Activated T-cell treated with anti-CD3 and anti-CD28 coated beads for 4 hours (primary cell): ENCODE data around the gene ATP2B1.

ENCODE experiments used
- DNase-seq: peaks from one replicate; pipeline ENCODE4 v3.0.0-alpha.2; 2020

ATP2B1 gene

DNA sequence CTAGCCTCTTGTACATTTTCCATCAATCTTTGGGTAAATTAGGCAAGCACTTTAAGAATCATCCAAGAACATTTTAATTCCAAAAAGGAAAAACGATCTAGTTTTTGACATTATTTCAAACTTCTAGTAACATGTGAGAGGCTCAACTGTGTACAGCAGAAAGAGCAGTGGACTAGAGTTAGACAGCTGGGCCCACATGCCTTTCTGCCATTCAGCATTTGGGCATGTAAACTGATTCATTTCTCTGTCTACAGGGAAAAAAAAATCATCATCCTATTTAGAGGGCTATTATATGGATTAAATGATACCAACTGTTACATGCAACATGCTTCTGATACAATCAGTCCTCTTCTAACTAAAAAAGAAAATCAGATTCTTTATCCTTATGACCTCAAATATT, 17.7 kb downstream of the ATP2B1 start:
- no peak for DNase-seq

DNA sequence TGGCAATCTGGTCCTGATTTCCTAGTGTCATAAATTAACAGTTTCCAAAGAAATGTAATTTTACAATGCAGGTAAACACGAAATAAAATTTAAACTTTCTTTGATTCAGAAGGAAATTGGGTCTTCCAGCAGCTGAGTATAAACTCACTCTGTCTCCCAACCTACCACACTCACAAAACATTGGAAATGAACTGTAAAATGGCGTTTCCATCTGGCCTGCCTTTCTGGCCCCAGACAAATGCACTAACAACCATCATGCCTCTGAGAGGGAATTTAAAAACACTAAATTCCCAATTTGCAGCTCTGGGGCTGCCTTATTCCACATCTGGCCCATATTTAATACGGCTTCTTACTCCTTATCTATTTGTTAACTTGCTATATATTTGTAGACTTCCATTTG, 19.3 kb downstream of the ATP2B1 start:
- no peak for DNase-seq

DNA sequence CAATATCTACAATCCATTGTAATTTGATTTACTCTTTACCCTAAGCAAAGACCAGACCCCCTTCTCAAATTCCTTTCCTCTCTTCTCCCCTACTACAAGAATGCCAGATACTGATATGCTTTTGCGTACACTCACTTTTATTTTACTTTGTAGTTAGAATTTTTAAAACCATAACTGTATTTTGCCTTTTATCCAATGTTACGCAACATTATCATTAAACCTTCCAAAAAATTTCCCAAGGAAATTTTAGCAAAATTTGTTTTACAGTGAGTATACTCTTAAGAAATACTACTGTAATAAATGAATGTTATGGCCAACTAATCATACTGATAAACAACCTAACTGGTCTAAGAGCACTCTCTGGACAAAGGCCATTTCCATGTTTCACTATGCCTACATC, 22.3 kb downstream of the ATP2B1 start:
- DNase-seq, result no peak

DNA sequence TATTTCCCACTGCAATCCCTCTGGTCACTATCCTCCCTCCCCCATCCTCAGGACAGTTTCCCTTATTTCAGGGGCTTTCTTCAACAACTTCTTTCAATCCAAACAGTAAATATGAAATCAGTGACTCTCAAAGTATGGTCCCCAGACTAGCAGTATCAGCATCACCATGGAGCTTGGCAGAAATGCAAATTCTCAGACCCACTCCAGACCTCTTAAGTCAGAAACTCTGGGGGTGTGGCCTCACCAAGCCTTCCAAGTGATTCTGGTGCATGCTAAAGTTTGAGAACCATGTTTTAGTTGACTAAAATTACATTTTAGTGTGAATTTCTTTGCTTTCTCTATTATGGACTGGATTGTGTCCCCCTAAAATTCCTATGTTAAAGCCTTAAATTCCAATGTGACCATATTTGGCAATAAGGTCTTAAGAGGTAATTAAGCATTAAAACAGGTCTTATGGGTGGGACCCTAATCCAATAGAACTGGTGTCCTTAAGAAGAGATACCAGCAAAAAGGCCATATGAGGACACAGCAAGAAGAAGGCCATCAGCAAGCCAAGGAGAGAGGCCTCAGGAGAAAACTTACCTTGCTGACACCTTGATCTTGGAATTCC, 23.2 kb downstream of the ATP2B1 start:
- DNase-seq, result no peak

DNA sequence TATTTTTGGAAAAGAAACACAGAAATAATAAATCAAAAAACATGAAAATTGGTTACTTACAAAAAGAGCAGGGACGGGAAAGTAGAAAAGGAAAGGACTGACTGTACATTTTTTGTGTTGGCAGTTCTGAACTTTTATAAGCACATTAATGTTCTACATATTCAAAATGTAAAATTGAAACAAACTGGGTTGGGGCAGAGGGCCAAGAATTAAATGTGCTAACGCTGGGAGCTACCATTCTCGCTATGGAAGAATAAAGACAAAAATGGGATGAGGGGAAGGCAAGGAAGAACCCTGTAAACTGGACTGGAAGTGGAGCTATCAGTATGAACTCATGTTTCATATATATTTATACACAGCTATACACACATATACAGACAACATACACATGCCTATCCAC, 24.5 kb downstream of the ATP2B1 start:
- no peak for DNase-seq

DNA sequence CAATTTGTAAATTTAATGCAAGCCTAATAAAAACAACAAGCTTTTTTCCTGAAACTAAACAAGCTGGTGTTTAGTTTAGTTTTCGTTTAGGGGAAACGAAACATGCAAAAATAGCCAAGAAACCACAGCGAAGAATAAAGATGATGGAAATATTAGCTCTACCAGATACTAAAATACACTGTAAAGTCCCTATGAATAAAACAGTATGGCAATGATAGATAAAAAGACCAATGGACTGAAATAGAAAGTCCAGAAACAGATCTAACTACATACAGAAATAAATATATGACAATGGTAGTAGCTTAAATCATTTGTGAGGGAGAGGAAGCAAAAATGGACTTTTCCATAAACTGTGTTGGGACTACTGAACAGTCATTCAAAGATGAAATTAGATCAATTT, 26.4 kb downstream of the ATP2B1 start:
- no peak for DNase-seq

DNA sequence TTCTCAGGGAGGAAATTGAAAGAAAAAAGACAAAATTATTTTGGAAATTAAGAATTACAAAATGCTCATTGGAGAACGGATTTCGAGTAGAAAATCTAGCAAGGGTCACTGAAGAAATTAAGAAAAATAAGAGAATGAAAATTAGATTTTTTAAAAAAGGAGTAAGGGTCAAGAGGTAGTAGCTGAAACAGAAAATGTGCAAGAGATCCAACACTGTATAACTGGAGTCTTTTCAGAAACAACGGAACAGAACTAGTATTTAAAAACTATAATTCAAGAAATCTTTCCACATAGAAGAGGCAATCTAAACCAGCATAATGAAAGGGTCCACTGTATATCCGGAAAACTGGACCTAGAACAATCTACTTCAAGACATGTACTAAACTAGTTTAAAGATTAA, 28.2 kb downstream of the ATP2B1 start:
- DNase-seq, result no peak

DNA sequence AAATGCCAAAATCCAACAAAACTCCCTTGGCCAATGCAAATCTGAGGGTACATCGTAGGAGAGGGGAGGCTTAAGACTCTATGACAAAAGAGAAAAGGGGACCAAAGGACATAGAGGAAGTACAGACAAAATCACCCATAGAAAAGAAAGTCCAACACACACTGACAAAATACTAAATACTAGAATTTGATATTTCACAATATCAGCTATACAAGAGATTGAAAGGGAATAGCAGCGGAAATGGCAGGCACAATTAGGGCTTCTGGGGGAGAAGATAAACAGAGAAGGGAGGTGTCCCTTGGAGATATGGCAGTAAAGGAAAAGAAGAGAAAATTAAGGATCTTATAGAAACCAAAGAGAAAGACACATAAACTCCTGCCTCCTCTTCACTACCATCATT, 29.0 kb downstream of the ATP2B1 start:
- DNase-seq, result no peak

DNA sequence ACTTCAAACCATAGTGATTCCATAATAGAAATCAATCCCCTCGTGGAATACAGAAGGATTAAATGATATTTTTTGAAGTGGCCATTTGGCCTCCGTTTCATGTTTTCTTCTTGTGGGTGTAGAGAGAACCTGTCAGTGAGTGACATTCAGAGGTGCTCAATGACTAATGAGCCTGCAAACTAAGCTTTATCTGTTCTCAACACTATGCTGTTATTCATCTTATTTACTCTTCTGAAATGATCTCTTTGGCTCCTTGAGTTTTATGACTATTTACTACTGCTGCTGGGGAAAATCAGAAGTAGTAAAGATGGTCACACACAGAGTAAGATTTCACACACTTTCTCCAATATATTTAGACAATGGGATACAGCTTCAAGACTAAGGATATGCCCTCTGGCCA, 30.4 kb downstream of the ATP2B1 start:
- DNase-seq, result no peak

DNA sequence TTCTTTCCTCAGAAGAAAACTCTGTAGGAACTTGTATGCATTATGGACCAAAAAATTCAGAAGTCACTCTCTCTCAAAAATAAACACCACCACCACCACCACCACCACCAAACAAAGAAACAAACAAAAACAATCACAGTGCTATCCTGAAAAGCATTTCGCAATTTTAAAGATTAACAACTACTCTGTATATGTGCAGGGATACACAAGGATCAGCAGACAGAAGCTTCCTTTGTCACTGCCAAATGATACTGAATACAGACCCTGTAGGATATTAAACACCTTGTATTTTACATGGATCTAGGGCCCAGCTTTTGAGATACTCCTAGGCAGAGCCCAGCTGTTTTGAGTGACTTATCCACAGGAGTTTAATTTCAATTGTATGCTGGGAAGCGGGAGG, 31.7 kb downstream of the ATP2B1 start:
- no peak for DNase-seq

DNA sequence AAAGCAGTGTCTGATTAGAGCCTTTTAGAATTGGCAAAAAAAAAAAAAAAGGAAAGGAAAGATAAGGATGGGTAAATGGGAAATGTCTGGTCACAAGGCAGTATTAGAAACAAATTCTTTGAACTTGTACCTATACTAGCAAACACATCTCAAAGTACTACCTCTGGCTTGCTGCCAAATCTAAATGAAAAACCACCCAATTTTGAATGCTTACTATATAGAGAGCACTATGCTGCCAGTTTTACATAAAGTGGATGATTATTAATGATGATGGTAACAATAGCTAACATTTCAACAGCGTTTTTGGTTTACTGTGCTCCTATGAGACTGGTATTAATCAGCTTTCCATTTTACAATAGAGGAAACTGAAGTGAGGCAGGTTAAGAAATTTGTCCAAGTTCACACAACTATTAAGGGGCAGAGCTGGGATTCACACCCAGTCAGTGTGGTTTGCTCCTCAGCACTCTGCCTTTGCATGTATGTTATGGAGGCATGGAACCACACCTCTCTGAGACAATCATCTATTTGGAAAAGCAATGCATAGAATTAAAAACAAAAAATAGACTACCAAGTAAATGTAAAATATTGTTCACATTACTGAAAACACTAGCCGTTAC, 34.2 kb downstream of the ATP2B1 start:
- no peak for DNase-seq

DNA sequence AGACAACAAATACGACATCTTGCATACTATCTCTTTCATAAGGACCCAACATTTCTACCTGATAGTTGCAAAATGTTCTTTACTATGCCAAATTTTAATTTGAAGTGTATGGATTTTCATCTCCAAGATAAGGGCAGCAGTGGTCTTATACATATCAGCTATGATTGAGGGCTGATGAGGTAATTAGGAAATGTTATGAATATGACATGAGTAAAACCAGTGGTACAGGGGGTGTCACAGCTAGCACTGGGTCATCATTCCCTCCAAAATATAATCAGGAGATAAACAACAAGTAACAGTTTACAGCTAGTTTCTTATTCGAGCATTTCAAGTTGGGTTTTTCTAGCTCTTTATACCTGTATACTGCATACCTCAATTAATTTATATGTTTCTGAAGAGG, 35.0 kb downstream of the ATP2B1 start:
- DNase-seq, result no peak

DNA sequence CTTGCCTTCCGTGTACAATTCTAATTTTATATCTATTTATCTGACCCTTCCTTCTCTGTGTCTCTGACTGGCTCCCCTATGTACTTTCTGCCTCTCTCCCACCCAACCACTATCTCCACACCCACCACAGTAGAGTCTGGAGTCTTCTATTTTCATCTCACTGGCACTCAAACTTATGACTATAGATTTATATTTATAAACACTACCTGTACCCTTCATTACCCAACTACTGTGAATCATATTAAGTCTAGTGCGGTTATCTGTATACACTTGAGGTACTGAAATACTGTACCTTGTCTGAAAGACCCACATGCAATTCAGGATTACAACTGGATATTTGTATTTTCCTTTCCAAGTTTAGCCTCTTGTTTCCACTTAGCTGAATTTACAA, 36.1 kb downstream of the ATP2B1 start:
- DNase-seq, result no peak

DNA sequence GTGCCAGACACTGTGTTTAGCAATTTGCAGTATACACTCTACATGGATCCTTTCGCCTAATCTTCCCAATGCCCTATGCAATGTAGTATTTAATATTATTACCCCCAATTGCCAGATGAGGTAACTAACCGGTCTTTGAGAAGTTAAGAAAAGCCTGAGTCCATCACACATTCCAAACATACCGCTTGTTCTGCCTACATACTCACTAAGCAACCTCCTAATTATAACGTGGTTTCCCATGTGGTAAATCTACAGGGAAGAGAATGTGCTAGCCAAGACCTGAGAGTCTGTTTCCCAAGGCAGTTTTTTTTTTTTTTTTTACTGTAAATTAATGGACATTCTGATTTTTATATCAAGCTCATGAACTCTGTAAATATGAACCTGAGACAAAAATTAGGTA, 37.2 kb downstream of the ATP2B1 start:
- no peak for DNase-seq

DNA sequence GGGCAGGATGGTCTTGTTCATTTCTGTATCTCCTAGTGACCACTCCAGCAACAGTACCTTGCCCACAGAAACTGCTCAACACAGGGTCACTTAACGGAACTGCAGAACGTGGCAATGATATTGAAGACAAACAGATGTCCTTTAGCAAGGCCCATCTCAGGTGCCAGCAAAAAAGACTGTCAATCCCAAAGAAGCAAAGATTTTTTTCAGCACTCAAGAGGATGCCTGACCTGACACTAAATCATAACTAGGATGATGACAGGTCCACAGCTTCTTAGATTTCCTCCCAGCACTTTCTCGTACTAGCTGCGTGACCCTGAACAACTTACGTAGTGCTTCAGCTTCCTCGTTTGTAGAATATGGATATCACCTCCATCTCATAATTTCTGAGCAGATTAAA, 39.4 kb downstream of the ATP2B1 start:
- DNase-seq, result no peak

DNA sequence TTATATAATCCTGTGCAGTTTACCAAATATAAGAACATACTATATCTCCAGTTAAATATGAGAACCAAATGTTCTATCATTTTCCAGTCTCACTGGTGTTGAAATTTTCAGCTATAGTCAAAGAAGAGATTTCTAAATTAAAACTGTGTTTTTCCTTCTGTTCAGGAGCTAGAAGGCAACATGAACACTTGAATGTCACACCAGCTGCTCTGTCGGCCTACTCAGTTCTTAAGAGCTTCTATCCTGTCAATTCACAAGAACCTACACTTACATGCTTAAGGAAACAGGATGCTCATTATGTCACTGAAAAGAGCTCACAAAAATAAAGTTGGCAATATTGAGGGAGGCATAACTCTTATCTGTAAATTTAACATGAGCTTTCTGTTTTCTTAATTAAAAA, 43.1 kb downstream of the ATP2B1 start:
- no peak for DNase-seq

DNA sequence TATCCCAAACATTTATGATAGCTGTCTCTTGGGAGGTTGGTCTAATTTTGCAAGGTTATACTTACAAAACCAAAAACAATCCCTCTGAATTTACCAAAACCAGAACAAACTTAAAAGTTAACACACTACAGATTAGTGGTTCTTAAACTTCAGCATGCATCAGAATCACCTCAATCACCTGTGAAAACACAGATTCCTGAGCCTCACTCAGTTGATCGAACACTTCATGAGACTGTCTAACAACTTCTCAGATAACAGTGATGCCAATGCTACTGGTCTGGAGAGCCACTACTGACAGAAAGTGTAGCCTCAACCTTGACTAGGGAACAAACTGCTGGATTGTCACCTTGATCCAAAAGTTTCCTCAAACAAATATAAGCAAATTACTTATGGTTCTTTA, 44.2 kb downstream of the ATP2B1 start:
- DNase-seq, result no peak

DNA sequence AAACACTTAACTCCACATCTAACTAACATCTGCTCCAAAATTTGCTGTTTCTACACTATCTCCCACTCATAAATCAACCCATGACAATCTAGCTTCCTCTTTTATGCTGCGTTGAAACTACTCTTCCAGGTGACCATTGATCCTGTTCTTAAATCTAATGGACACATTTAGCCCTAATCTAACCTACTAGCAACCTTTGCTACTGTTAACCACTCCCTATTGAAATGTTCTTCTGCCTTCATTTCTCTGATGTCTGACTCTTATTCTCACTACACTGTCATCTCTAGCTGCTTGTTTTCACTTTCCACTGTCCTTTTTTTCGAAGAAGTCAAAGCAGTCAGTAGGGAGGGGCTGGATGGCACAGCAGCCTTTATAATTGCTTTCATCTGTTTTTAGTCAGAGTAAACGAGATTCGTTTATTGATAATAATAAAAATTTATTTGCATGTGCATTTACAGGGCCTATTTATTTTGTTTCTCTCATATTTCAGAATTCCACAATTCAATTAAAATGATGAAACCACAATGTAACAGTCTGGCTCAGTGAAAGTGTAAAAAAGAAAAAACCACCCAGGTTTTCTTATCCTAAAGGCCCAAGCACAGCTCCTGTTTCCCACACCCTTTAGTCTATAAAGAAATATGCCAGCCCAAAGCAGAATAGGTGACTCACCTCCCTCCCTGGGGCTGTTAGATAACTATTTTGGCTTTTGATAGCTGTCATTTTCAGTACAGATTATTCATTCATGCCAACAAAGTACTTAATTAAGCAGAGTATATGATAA, 44.9 kb downstream of the ATP2B1 start:
- DNase-seq, result no peak

DNA sequence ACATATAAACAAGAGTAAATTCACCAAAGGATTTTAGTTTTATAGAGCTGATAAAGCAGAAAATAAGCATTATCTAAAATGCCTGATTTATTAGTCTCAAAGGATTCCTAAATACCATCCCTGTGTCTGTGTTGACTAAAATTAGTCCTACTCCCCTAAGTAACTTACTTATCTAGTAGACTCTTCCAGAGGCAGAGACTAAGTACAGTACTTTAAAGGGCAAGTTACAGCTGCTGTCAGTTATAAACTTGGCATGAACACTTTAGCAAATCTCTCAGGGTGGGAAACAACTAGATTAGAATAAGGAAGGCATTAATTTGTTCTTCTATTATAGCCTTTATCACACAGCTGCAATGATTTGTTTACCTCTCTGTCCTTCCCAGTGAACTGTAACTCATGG, 46.0 kb downstream of the ATP2B1 start:
- DNase-seq, result no peak

DNA sequence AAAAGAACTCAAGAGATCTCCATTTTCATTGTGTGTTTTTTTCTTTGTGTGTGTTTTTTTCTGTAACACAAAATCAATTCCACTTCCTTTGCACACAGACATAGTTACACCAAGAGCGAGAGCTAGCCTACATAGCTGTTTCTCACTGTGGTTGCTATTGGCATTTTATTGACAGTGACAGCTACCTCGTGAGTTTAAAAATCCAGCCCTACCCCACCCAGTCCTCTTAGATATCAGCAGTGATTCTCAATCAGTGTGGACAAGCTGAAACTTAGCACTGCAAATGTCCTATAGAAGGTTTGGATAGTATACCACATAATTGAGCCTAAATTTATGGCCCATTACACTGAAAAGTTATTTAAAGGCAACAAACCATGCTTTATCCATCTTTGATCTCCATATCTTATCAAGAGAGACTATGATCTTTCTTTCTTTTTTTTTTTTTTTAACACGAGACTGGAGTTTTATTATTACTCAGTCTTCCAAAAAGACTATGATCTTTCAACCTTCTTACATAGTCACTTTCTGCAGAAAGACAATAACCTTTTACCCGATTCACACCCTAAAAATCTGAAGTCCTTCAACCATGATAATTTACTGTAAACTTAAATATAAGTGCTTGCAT, 46.8 kb downstream of the ATP2B1 start:
- no peak for DNase-seq

DNA sequence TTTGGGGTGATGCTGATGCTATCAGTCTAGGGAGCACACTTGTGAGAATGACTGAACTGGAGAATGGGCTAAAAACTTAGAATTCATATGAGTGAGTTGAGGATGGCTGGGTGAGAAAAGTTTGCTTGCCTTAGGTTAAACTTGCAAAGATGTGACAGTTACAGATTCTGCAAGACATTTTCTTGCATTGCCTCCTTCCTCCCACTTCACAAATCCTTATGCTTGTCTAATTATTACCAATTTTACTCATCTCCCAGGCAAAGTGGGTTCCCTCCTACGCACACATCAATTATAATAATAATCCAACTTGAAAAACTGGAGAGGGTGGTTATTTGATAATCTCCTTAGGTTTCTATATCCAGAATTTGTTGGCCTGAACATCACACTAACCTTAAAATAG, 50.9 kb downstream of the ATP2B1 start:
- no peak for DNase-seq

DNA sequence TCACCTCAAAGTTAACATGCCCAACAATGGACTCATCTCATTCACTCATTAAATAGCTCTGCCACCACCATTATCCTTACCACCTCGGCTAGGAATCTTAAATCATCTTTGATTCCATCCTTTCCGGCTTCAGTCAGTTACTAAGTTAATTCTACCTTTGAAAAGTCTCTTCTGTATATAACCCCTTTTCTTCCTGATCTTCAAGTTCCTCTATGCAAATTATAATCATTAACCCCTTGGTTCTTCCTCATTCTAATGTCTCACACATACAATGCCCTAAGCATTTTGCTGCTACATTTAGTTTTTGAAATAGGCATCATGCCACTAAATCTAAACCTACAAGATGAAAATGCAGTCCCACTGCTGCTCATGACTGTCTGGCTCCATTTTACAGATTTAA, 51.6 kb downstream of the ATP2B1 start:
- no peak for DNase-seq

DNA sequence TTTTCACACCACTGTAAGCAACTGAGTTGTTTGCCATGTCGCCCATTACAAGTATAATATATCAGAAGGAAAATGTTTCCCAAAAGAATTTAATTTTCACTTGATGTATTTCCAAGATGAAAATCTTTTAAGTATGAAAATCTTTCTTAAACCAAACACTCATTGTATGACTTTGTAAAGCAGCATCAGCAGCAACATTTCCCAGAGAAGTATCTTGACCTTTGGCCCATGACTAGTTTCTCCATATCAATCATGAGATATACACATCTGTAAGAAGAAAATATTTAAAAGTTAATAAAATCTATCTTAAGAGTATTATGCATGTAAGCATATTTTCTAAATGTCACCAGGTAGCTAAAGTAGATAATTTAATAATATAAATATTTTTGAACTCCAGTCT, 52.8 kb downstream of the ATP2B1 start:
- no peak for DNase-seq

DNA sequence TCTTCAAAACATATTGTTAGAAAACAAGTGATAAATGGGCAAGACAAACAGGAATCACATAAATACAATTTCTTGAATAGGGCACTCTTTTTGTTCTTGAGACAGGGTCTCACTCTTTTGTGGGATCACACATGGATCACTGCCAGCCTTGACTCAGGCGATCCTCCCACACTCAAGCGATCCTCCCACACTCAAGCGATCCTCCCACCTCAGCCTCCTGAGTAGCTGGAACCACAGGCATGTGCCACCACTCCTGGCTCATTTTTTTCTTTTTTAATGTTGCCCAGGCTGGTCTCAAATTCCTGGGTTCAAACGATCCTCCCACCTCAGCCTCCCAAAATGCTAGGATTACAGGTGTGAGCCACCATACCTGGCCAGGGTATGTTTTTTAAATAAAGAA, 57.4 kb downstream of the ATP2B1 start:
- DNase-seq, result no peak
